Measurements from ENCODE around the gene CD302. TPM values are rescaled to one million over a fixed set of nuclear protein-coding genes. Genes with fewer than 3 reads are reported as not detected.

Gene CD302
- total and polyA plus RNA-seq, 3 donors from 2014 or later = 18.3 to 26.4 (median 23.2) TPM

DNA sequence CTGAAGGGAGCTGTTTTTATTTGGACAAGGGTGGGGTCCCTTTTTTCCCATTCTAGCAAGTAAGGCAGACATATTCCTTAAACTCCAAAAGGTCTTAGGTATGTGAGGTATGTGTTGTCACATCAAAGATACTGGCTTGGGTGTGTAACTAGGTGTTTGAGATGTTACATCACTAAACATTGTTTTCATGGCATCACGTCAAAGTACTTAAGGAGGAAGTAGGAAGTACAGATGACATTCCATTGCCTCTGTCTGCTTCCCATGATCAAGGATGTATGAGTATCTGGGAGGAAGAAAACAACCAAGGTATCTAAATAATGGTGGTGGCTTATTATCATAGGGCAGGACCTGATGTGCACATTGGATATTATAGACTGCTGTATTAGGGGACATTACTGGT lies 39.3 kb downstream of the CD302 start:
- H3K27ac ChIP-seq = no peak overlapping the region
- H3K4me3 ChIP-seq = no peak overlapping the region
- DNase-seq = no peak
- 78 to 85% methylated on average over 1 of the region's 1 CpG for WGBS, 2 donors
- H3K36me3 ChIP-seq (ENCODE audit: low read depth, missing control alignments) = no peaks in the 10 kb centered on the region
- intact Hi-C loops (cut with DNase I; ENCODE audit: low total_unique reads) = no loop called here
- no peaks in the 10 kb centered on the region for H3K27me3 ChIP-seq
- TF ChIP-seq, protein P1, sequence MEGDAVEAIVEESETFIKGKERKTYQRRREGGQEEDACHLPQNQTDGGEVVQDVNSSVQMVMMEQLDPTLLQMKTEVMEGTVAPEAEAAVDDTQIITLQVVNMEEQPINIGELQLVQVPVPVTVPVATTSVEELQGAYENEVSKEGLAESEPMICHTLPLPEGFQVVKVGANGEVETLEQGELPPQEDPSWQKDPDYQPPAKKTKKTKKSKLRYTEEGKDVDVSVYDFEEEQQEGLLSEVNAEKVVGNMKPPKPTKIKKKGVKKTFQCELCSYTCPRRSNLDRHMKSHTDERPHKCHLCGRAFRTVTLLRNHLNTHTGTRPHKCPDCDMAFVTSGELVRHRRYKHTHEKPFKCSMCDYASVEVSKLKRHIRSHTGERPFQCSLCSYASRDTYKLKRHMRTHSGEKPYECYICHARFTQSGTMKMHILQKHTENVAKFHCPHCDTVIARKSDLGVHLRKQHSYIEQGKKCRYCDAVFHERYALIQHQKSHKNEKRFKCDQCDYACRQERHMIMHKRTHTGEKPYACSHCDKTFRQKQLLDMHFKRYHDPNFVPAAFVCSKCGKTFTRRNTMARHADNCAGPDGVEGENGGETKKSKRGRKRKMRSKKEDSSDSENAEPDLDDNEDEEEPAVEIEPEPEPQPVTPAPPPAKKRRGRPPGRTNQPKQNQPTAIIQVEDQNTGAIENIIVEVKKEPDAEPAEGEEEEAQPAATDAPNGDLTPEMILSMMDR (IDR thresholded peaks at IDR 0.05) = no peak
- no peak for TF ChIP-seq POLR2A (IDR thresholded peaks at IDR 0.05)
- H3K9me3 ChIP-seq = no peaks in the 10 kb centered on the region
- H3K4me1 ChIP-seq = no peaks in the 10 kb centered on the region

DNA sequence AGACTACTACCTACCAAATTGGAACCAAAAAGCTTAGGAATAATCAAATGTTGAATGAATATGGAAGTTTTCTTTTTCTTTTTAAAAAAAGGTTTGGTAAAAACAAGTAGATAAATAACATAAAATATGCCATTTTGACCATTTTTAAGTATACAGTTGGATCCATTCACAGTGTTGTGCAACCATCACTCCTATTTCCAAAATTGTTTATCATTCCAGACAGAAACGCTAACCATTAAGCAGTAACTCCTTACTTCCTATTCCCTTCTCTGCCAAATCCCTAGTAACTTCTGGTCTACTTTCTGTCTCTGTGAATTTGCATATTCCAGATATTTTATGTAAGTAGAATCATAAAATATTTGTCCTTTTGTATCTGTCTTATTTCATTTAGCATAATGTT lies 39.8 kb downstream of the CD302 start:
- H3K36me3 ChIP-seq (ENCODE audit: low read depth, missing control alignments) = no peaks in the 10 kb centered on the region
- no peak overlapping the region for H3K27ac ChIP-seq
- no peak for DNase-seq
- intact Hi-C loops (cut with DNase I; ENCODE audit: low total_unique reads) = no loop called here
- H3K4me1 ChIP-seq = no peaks in the 10 kb centered on the region
- TF ChIP-seq POLR2A (IDR thresholded peaks at IDR 0.05) = no peak
- TF ChIP-seq, protein P1 (IDR thresholded peaks at IDR 0.05) = no peak
- H3K9me3 ChIP-seq = no peaks in the 10 kb centered on the region
- no peaks in the 10 kb centered on the region for H3K27me3 ChIP-seq
- H3K4me3 ChIP-seq = no peak overlapping the region
- 80 to 88% methylated on average over 1 of the region's 1 CpG for WGBS, 2 donors

DNA sequence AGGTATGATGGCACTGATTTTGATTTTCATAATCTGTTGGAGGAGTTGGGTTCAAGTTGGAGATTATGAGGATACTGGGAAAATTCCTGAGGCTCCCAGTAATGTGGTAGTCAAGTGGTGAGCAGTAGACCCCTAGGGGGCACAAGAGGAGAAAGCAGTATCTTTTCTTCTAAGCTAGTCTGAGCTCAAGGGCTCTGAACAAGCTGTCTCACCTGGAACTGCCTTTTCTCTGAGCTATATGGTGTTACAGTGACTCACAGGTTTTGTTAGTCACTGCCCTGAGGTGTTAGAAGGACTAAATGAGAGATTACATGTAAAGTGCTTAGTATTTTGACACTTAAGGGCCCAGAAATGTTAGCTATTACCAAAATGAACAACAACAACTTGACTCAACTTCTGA lies 42.2 kb downstream of the CD302 start:
- Histone ChIP-seq H3K36me3 (ENCODE audit: low read depth, missing control alignments) (no peaks in the 10 kb centered on the region), H3K27ac (no peak overlapping the region), H3K9me3 (no peaks in the 10 kb centered on the region), H3K4me1 (no peaks in the 10 kb centered on the region), H3K27me3 (no peaks in the 10 kb centered on the region), H3K4me3 (no peak overlapping the region)
- TF ChIP-seq, protein P1 (IDR thresholded peaks at IDR 0.05) = no peak
- TF ChIP-seq POLR2A (IDR thresholded peaks at IDR 0.05) = no peak
- intact Hi-C loops (cut with DNase I; ENCODE audit: low total_unique reads) = no loop called here
- DNase-seq = no peak

DNA sequence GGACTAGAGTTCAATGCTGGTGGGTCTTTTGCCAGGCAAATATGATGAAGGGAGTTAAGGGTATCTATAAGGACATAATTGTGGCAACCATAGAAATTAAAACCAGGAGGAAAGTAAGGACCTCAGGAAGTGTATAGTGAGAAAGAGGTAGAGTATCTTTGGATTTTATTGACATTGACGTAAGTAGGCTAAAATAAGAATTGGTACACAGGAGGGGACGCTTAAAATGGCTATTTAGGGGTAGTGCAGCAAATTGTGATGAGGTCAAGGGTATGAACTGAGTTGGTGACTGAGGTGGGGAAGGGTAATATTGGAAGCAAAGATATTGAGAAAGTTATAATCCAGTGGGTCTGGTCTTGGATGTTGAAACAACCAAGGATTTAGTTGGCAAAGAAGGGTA lies 43.0 kb downstream of the CD302 start:
- WGBS, 2 donors = 91 to 94% methylated on average over 2 of the region's 2 CpGs
- no peaks in the 10 kb centered on the region for H3K27me3 ChIP-seq
- no peak overlapping the region for H3K27ac ChIP-seq
- no peaks in the 10 kb centered on the region for H3K36me3 ChIP-seq (ENCODE audit: low read depth, missing control alignments)
- no peaks in the 10 kb centered on the region for H3K9me3 ChIP-seq
- TF ChIP-seq, protein P1 (IDR thresholded peaks at IDR 0.05) = no peak
- no peak for TF ChIP-seq POLR2A (IDR thresholded peaks at IDR 0.05)
- intact Hi-C loops (cut with DNase I; ENCODE audit: low total_unique reads) = no loop called here
- no peak for DNase-seq
- no peaks in the 10 kb centered on the region for H3K4me1 ChIP-seq
- H3K4me3 ChIP-seq = no peak overlapping the region

DNA sequence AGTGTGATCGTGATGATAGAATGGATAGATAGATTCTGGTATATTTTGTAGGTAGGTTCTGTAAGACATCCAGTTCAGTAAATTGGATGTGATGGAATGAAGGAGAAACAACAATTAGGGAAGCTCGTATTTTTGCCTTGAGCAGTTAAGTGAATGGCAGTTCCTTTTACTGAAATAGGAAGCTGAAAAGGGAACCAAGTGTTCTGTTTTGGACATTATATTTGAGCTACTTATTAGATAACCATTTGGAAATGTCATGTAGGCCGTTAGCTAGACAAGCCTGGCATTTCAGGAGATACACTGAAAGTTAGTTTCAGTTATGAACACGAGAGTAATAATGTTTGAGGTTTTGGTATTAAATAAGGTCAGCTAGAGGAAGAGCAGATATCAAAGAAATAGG lies 44.2 kb downstream of the CD302 start:
- Histone ChIP-seq H3K36me3 (ENCODE audit: low read depth, missing control alignments) (no peaks in the 10 kb centered on the region), H3K27me3 (no peaks in the 10 kb centered on the region), H3K4me3 (no peak overlapping the region), H3K9me3 (no peaks in the 10 kb centered on the region), H3K4me1 (no peaks in the 10 kb centered on the region), H3K27ac (peak overlapping the region in 1 of 2 donors; percentile 9)
- 61 to 65% methylated on average over 4 of the region's 4 CpGs for WGBS, 2 donors
- intact Hi-C loops (cut with DNase I; ENCODE audit: low total_unique reads) = no loop called here
- no peak for DNase-seq
- no peak for TF ChIP-seq POLR2A (IDR thresholded peaks at IDR 0.05)
- TF ChIP-seq, protein P1 (IDR thresholded peaks at IDR 0.05) = no peak

All from testis (tissue), 3 donors.